NCI-H510A treated with DMSO at 0.1 percent for 48 hours (cell line): ENCODE results near the gene PCBD1.

Experiments used
- DNase-seq: peaks from one replicate; lab custom pipeline; 2025; lab: John Stamatoyannopoulos, UW

The PCBD1 gene

DNA sequence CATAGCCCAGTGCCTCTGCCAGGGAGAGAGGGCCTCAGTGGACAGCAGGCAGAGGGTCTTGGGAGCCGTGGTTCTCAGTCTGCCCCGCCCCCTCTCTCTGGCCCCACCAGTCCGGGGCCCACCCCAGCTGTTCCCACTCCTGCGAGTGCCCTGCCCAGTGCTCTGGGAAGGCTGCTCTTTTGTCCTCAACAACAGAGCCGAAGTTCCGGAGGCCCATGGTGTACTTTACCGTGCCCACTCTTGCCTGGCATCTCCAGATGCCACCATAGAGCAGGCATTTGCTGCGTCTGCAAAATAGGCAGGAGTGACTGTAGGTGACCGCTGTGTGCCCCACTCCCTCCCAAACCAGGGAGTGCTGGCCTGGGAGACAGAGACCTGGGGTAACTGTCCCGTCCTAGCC is 29.3 kb upstream of the PCBD1 start:
- DNase-seq, result no peak

DNA sequence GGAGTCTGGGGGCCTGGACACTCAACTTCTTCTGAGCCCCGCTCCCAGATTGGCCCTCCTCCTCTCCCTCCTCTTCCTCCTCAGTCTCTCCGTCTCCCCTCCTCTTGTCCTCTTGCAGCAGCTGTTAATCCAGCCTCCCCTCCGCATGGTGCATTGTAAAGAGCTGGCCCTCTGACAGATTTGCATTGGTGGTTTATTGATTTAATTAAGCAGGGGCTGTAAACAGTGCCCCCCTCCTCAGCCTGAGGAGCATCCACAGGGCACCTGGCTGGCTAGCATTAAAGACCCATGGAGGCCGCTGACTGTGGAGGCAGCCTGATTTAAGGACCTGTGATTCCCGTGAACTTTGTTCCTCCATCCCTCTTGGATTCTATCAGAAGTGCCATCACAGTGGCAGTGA is 28.9 kb upstream of the PCBD1 start:
- DNase-seq, result no peak

DNA sequence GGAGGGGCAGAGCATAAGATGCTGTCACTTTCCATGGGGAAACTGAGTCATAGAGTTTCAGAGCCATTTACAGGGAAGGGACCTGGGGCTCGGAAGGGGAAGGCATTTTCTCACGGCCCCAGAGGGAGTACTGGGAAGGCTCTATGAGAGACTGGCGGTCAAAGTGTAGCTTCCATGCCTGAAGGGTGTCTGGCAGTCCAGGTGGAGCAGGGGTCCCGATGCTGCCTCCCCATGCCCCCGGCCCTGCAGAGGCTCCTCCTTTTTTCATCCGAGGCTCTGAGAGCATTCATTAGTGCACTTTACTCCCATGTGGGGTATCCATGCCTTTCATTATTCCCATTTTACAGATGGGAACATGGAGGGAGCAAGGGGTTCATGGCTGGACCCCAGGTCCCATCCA is 27.9 kb upstream of the PCBD1 start:
- DNase-seq, result no peak

DNA sequence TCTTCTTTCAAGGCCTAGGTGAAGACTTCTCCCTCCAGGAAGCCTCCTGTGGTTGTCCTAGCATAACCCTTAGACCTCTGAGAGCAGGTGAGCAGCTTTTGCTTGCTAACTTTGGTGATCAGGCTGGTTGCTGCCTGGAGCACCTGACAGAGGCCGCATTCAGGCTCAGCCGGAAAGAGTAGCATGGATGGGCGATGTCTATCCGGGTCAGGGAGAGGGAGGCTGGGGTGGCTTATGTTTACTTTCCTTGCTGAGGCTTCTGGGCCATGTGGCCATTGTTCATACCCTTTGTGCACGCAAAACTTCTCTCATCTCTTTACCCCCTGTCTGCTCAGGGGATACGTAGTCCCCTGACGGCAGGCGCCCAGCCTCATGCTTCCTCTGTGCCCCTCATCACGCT is 27.4 kb upstream of the PCBD1 start:
- DNase-seq, result no peak

DNA sequence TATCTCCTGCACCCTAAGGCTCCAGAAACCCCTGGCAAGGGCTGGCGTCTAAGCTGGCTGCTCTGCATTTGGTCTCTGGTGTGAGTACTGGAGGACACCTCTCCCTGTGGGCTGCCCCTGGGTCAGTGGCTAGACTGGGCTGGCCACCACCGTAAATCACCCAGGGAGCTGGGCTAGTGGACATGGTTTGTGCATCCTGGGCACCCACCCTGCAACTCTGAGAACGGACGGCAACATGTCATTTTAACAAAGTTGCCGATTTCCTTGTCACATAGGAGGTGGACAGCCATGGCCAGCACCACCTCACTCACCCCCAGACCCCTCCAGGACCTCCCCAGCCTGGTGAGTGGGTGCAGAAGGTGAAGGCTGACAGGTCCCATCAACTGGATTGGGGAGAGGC is 26.8 kb upstream of the PCBD1 start:
- no peak for DNase-seq

DNA sequence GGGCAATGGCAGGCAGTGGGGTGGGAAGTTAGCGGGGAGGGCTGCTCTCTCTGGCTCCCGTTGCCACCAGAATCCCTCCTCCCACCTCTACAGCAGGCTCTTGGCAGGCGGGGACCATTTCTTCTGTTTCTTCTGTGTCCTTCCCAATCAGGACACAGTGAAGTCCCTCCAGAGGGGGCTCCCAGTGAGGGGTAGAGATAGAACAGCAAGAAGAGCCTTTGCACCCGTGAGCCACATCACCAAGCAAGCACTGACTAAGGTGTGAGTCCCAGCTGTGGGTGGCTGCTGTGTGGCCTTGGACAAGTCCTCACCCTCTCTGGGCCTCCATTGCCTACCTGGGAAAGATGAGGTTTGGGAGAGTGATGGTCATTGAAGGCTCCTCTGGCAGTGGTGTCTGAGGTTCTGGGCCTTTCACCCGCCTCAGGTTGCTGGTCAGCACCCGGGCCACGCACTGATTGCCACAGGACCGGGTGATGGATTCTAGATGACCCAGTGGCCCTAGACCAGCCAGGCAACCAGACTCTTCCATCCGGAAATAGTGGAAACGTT is 26.0 kb upstream of the PCBD1 start:
- no peak for DNase-seq

DNA sequence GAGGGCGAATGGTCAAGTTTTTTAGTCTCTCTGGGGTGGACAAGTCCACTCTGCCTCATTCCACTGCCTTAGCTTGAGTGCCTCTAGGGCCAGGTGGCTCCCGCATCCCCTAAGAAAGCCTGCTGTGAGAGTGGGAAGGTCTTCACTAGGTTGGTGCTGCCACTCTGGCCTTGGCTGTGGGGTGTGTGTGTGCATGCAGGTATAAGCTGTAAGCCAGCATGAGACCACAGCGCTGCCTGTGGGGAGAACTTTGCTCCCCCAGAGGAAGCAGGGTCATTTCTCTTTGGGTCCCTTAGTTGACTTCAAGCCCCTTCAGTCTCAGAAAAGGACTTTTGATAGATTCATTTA is 25.5 kb upstream of the PCBD1 start:
- no peak for DNase-seq

DNA sequence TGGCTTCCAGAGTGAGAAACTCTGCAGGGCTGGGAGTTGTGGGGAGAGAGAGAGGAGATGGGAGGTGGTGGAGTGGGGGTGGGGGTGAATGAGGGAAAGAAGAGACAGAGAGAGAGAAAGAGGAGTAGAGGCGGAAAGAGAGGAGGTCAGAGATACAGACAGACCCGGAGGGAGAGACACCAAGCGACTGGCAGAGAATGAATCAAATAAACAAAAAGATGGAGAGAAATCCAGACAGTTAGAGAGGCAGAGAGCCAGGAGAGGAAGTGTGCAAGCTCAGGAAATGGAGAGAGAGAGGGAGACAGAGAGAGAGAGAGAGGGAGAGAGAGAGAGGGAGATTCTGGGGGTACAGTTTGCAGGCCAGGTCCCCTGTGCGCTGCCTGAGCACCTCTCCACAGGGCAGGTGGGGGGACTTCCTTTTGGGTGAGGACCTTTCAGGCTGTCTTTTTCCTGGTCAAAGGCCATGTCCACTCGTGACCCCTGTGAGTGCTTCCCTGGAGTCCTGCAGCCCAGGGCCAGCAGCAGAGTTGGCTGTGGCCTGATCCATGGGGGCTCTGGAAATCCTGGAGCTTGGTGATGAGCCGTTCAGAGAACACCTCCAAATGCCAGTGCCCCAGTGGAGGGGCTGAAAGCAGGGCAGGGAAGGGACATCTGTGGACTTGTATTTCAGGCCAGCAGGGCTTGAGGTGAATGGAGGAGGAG is 25.0 kb upstream of the PCBD1 start:
- no peak for DNase-seq

DNA sequence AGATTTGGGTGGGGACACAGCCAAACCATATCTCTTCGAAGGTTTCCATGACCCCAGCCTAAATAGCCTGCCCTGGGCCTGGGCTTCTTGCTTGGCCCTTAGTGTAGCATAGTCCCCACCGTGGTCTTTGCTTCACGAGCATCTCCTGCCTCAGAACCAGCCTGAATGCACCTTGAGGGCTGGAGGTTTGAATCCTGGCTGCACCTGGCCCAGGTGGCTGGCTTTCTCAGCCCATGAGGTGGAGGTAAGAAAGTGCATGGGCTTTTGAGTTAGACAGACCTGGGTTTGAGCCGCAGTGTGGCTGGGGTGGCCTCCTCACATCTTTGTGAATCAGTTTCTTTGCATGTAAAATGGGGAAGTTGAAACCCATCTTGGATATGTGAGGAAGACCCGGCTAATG is 24.2 kb upstream of the PCBD1 start:
- no peak for DNase-seq

DNA sequence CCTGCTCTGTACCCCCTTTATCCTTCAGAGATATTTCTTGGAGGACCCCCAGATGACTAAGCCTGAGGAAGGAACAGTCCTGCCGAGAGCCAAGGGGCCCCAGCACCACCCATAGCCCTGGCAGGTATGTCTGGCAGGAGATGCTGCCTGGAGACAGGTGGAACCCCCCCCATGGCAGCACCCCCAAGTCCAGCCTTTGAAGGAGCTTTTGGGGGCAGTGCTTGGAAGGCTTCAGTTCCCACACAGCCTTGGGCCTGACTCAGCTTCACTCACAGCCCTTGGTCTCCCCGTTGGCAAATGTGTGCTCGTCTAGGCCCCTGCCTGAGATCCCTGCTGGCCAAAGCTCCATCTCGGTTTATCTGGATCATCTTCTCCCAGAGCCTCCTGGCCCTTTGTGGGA is 23.0 kb upstream of the PCBD1 start:
- no peak for DNase-seq

DNA sequence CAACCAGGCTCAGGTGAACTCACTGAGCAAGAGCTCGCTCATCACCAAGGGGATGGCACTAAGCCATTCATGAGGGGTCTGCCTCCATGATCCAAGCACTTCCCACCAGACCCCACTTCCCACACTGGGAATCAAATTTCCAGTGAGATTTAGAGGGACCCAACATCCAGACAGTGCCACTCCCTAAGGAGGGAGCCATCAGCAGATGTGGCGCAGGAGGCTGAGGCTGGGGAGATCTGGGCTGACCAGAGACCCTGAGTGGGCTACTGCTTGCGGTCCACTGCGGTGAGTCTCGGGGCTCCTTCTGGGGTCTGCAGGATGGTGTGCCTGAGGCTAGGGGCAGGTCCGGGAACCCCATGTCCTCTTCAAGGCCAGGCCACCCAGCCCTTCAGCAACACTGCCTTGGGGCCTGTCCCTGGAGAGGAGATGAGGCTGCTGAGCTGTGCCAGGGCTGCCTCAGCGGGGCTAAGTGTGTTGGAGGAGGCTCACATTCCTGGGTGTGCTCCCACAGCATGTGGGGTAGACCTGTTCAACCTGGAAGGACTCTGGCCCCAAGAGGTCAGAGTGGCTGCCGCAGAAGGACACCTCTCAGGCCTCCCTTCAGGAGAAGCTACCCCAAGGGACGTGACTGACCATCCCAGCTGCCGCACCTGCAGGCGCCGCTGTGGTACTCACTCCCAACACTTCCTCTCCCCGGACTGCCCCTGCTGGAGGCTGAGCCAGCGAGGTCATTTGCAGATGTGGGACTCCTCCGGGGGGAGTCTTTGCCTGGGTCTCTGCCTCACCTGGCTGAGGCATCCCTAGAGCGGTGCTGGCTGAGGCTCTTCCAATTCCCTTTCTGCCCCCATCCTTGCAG is 22.3 kb upstream of the PCBD1 start:
- no peak for DNase-seq

DNA sequence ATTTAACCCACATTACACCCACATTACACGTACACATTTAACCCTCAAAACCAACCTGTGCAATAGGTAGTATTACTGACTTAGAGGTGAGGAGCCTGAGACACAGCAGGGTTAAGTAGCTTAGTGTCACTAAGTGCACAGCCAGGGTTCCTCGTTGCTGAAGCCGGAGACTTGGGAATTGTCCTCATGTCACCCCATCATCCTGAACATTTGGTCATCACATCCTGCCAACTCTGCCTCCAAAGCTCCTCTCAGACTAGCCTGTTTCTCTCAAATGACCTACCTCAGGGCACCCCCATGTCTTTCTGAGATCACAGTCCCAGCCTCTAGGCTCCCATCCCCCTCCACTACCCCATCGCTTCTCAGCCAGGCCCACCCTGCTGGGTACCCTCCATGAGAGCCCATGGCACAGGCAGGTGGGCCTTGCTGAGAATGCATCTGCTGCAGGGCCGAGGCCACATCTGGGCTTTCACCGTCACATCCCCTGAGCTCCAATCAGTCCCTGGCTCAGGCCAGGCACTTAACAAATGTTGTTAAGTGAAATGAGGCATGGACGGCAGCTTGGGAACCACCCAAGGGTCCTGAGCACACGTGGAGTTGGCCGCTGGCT is 21.1 kb upstream of the PCBD1 start:
- DNase-seq, result no peak

DNA sequence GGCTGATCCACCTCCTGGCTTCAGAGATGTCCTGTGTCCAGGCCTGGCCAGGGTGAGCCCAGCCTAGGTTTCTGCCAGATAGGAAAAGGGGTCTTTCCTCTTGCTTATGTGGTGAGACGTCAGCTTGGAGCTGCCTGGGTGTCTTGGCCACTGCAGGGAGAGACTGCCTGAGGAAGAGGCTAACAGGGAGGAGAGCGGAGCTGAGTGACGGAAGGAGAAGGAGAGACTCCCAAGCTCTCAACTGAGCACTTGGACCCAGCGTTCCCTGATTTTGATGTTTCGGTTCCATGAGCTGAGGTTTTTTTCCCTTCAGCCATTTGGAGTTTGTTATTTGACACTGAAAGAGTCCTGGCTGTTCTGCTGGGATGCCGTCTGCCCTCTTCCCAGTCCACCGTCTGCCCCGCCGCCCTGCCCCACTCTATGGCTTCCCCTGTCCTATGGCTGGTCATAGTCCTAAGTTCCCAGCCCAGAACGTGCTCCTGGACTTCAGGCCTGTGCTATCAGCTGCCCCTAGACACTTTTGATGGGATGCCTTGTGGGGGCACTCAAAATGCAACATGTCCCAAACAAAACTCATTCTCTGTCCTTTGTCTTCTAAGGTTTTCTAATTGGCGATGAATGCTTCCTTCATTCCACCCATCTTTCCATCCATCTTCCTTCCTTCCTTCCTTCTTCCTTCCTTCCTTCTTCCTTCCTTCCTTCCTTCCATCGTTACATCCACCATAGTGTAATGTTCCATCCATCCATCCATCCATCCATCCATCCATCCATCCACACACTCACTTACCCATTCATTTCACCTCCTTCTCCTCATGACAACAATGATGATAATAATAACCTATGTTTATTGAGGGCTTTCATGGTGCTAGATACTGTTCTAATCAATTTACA is 20.3 kb upstream of the PCBD1 start:
- no peak for DNase-seq

DNA sequence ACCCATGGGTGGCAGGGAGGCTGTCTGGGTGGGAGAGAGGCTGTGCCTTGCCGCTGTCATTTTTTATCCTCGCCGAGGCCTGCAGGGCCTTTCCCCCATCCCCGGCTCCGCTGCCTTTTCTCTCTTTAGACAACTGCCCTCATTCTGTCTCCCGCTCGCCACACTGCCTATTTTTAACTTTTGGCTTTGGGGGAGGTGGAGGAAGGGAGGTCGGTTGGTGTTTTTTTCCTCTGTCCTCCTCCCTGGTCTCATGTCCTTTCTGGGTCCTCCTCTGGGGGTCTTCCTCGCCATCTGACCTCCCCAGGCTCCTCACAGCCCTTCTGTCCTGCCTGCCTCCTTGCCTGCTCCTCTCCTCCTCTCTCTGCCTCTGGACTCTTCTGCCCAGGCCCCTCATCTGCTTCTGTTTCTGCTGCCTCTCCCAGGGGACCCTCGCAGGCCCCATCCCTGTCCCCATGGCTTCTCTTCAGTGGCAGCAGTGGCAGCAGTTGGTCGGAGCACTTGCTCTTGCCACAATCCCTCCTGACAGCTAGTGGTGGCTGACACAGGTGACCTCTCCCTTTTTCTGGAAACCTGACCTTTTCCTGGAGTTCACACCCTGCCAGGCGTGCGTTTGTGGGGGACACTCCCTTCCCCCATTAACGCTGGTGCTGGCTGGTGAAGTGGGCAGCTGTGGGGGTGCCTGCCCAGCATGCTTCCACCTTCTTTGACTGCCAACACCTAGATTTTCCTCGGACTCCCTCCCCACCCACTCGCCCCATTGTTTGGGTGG is 19.5 kb upstream of the PCBD1 start:
- no peak for DNase-seq

DNA sequence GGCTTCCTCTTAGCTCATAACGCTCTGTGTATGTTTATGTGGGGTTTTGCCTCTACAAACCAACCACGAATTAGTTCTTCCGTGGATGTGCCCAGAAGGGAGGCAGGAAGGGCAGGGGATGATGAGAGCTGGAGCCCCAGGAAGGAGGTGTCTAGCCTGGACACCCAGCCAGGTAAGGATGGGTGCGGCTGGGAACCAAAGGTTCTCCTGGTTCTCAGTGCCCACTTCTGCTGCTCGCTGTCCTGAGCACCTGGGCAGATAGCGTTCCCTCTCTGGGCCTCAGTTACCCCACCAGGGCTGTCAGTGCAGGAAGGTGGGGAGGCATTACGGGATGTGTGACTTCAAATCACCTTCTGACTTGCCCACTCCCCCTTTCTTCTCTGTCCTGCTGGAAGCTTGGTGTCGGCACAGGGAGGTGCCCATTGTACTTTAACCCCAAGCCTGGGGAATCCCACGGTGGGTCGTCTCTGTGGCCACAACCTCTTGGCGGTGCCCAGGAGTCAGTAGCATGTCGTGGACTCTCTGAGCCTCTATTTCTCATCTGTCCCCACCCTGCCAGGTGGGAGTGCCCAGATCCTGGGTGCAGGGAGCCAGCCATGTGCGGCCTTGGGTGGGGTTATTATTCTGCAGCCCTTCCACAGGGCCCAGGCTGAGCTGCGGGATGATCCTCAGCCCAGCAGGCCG is 18.7 kb upstream of the PCBD1 start:
- DNase-seq, result no peak

DNA sequence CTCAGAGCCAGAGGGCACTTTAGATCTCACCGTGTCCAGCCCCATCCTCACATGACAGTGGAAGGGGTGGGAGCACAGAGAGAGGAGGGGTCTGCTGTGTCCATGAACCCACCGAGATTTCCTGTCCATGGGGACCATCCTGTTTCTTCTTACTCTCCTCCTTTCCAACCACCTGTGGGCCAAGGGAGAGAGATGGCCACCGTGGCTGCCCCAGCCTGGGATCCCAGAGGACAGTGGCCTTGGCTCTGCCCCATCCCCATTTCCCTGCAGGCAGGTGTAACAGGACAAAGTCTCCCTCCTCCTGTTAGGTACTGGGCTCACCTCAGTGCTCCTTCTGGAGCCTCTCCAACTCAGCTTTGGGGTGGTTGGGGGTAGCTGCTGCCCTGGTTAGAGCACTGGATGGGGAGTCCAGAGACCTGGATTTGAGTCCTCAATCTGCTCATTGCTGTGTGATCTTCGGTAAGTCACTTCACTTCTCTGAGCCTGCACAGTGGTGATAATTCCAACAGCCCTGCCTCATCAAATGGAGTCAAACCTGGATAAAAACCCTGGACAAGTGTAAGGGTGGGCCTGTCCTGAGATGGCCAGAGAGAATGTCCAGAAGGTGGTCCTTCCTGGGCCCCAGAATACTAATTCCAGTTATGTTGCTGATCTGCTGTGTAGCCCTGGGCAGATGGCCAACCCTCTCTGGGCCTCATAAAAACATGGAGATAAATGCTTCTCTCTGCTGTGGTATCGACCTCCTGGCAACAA is 17.8 kb upstream of the PCBD1 start:
- DNase-seq, result no peak

DNA sequence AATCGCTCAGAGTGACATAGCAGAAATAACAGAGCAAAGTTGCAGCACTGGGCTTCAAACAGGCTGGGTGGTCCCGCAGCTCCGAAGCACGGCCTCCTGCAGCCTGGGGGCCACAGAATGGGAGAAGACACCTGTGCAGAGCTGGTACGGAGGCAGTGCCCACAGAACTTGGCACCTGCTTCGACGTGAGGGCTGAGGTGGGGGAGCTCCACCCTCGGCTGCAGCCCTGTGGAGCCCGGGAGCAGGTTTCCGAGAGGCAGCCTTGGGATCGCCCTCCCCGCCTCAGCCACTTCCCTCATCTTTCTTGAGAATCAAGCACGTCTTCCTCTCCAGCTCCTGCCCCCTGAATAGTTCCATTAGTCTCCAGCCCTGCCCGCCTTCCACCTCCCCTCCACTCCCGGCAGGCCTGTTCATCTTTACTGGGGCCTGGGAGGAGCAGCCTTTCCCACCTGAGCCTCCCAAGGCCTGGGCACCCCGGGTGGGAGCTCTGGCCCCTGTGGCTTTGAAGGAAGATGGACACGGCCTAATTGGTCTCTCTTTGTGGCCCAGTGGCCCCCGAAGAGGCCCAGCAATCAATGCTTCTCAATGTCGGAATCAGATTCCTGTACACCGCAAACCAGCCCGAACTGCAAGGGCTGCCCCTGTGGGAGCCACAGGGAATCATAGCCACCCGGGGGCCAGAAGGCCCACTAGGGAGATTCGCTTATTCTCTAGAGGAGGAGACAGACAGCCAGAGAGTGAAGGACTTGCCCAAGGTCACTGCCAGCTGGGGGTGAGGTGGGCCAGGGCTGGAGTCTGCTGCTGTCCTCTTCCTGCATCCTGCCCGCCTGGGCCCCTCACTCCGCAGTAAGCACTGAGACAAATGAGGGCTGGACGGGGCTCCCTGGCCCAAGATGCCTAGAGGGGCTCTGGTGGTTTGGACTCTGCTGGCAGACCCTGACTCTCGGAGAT is 17.0 kb upstream of the PCBD1 start:
- DNase-seq, result no peak

DNA sequence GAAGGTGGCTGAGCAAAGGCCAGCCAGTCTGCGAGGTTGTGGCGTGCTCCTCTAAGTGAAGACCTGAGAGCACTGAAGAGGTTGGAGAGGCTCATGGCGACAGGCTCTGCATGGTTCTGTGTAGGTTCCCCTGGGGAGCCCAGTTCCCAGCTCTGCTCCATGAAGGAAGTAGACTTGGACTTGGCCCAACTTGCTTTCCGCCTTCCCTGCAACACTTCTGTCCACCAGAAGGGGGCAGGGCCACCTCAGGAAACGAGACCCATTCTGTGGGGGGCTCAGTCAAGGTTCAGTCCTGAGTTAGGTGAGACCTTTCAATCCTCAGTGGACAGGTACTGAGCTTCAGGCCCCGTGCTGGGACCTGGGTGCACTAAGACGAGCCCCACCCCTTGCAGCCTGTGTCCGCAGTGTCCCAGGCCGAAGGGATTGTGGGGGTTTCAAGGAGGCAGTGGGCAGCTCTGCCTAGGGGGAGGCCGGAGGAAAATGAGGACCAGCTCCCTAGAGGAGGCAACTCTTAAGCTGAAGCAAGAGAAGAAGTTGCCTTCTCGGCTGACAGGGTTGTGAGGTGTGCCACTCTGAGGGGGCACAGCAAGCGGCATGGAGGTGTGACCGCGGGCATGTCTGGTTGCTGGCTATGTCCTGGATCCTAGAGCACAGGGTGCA is 15.0 kb upstream of the PCBD1 start:
- peak; percentile 41 for DNase-seq
